Measurements from ENCODE around the gene ITCH.

DNA sequence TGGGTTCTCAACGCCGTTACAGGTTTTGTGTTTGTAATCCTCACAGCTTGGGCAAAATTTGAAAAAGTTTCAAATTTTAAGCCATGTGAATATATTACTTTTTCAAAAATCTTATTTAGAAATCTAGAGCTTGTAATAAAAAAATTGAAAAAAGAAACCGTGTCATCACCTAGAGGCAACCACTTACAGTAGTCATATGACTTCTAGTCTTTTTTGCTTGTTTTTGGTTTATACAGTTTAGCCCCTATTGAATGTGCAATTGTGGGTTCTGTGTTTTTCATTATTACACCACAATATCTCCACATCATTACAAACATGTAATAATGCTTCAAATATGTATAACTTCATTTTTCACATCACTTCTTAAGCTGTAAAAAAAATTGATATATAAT is 154.0 kb downstream of the ITCH start:
- TF ChIP-seq CTCF (IDR thresholded peaks at IDR 0.05 in 2 of 3, conservative IDR thresholded peaks at IDR 0.05 in 1 of 3; ENCODE audit: insufficient read depth in 2 of 3, low read depth in 1 of 3, low read length in 3 of 3) (no peak), TRIM24 (IDR thresholded peaks at IDR 0.05) (no peak), EP300 (IDR thresholded peaks at IDR 0.05; ENCODE audit: low read length) (no peak), ZNF384 (IDR thresholded peaks at IDR 0.05; ENCODE audit: low read depth, low read length) (no peak)
- TF ChIP-seq, protein P1, sequence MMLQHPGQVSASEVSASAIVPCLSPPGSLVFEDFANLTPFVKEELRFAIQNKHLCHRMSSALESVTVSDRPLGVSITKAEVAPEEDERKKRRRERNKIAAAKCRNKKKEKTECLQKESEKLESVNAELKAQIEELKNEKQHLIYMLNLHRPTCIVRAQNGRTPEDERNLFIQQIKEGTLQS (IDR thresholded peaks at IDR 0.05) = no peak
- TF ChIP-seq, protein P1 (CRISPR knock-in tag; conservative IDR thresholded peaks at IDR 0.05) = no peak
